Measurements from ENCODE around the gene ELF4.

The ELF4 gene

GRCh38 chrX:130091980-130092522, 18.2 kb downstream of the ELF4 start:
- DNase-seq (ENCODE audit: low read depth, low spot score), result no peak
- H3K4me3 ChIP-seq (ENCODE audit: low read depth, low read length), result no peak overlapping the region
- CTCF ChIA-PET, result interaction anchor here (1.5 kb wide), 1 partner anchor 12 kb away, joined by 6 read pairs; no protein-coding TSS in a partner anchor
- TF ChIP-seq, protein P1, sequence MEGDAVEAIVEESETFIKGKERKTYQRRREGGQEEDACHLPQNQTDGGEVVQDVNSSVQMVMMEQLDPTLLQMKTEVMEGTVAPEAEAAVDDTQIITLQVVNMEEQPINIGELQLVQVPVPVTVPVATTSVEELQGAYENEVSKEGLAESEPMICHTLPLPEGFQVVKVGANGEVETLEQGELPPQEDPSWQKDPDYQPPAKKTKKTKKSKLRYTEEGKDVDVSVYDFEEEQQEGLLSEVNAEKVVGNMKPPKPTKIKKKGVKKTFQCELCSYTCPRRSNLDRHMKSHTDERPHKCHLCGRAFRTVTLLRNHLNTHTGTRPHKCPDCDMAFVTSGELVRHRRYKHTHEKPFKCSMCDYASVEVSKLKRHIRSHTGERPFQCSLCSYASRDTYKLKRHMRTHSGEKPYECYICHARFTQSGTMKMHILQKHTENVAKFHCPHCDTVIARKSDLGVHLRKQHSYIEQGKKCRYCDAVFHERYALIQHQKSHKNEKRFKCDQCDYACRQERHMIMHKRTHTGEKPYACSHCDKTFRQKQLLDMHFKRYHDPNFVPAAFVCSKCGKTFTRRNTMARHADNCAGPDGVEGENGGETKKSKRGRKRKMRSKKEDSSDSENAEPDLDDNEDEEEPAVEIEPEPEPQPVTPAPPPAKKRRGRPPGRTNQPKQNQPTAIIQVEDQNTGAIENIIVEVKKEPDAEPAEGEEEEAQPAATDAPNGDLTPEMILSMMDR (IDR thresholded peaks at IDR 0.05; ENCODE audit: insufficient read depth, low read length, missing control alignments), result no peak
- POLR2A ChIA-PET, result no interaction called here

DNA sequence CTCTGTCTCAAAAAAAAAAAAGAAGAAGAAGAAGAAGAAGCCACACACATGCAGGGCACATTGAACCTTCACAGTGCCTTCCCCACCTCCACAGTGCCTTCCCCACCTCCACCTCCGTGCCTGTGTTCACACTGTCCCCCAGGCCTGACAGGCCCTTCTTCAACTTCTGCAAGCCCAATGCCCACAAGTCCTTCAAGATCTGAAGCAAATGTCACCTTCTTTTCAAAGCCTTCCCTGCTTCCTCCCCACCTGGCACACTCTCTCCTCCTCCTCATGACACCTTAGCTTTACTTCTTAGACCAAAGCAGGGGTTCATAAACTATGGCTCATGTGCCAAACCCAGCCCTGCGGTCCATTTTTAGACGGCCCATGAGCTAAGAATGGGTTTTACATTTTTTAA, 19.9 kb downstream of the ELF4 start:
- TF ChIP-seq, protein P1 (IDR thresholded peaks at IDR 0.05; ENCODE audit: insufficient read depth, low read length, missing control alignments), result no peak
- POLR2A ChIA-PET, result no interaction called here
- no peak for DNase-seq (ENCODE audit: low read depth, low spot score)
- H3K4me3 ChIP-seq (ENCODE audit: low read depth, low read length), result no peak overlapping the region
- CTCF ChIA-PET, result no interaction called here

- TF ChIP-seq, protein P1 (IDR thresholded peaks at IDR 0.05; ENCODE audit: insufficient read depth, low read length, missing control alignments), result no peak
- H3K4me3 ChIP-seq (ENCODE audit: low read depth, low read length), result no peak overlapping the region
- ChIA-PET CTCF (interaction anchor here (0.8 to 2.2 kb wide), 6 partner anchors 9 to 482 kb away, joined by 3 to 6 read pairs (median 4); no protein-coding TSS in a partner anchor), POLR2A (no interaction called here)
- no peak for DNase-seq (ENCODE audit: low read depth, low spot score)
These were observed 23.7 kb downstream of the ELF4 start for GRCh38 chrX:130086447-130087206.

GRCh38 chrX:130085551-130086446, 24.5 kb downstream of the ELF4 start:
- CTCF ChIA-PET, result interaction anchor here (1.3 to 2.2 kb wide), 4 partner anchors 8 to 107 kb away, joined by 3 to 6 read pairs (median 4); no protein-coding TSS in a partner anchor
- DNase-seq (ENCODE audit: low read depth, low spot score), result no peak
- H3K4me3 ChIP-seq (ENCODE audit: low read depth, low read length), result no peak overlapping the region

DNA sequence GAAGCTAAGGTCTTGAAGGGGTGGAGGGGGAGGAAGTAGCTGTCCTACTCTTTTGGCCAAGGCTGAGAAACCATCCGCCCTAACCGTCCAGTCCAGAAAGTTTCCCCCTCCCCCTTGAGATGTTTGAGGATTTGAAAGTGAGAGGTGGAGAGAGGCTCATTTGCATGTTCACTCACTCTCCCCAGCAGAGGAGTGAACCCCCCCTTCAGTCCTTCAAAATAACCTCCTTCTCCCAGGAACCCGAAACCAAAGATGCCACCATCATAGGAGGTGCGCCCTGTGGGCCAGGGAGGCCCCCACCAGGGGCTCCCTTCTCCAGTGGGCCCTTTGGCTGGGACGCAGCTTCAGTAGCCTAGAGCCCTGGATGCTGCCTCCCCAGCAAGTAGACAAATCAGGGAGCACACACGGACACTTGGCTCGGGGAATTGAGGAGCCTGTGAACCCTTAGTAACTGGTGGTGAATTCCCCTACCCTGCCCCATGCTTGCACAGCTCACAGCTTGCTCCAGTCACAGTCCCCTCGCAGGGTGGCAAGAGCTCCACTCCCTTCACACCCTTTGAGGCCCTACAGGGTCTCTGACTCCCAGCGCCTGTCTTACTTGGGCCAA, 25.6 kb downstream of the ELF4 start:
- POLR2A ChIA-PET, result no interaction called here
- CTCF ChIA-PET, result interaction anchor here (1.3 to 2.2 kb wide), 2 partner anchors 24 to 108 kb away, joined by 3 to 6 read pairs; no protein-coding TSS in a partner anchor
- TF ChIP-seq, protein P1 (IDR thresholded peaks at IDR 0.05; ENCODE audit: insufficient read depth, low read length, missing control alignments), result no peak
- no peak for DNase-seq (ENCODE audit: low read depth, low spot score)
- H3K4me3 ChIP-seq (ENCODE audit: low read depth, low read length), result no peak overlapping the region

More at GRCh38 chrX:130085551-130086446, 24.5 kb downstream of the ELF4 start:
- TF ChIP-seq, protein P1 (IDR thresholded peaks at IDR 0.05; ENCODE audit: insufficient read depth, low read length, missing control alignments), result no peak
- POLR2A ChIA-PET, result no interaction called here

Measured in AG04449 (cell line).